RWPE2 (cell line): Measurements from ENCODE around the gene TMEM245.
A peak's percentile ranks its signal among the peaks of the same experiment; 100 is the strongest.

ENCODE experiments used
- ATAC-seq: fragments of 200-7000 bp; cut with Tn5 transposase; 3 replicates; pipeline ENCODE4 v1.9.1; 2021; ENCODE audit warnings: low read depth
- DNase-seq: peaks from one replicate; pipeline ENCODE4 v3.0.0-alpha.2; 2020; ENCODE audit warnings: low spot score
- H3K27ac ChIP-seq: fragments of 450-650 bp; 2 replicates; pipeline ENCODE4 v1.5.1; 2017; ENCODE audit warnings: mild to moderate bottlenecking; ENCODE audit not compliant: poor library complexity, severe bottlenecking
- H3K27me3 ChIP-seq: fragments of 250-450 bp; sonication (Bioruptor Pico); 2 replicates; pipeline ENCODE4 v1.5.1; 2021; ENCODE audit warnings: mild to moderate bottlenecking, moderate library complexity; ENCODE audit not compliant: insufficient read depth, poor library complexity, severe bottlenecking
- H3K36me3 ChIP-seq: fragments of 250-450 bp; sonication (Bioruptor Pico); 2 replicates; pipeline ENCODE4 v1.5.1; 2020; ENCODE audit warnings: low read depth, mild to moderate bottlenecking, moderate library complexity
- H3K4me1 ChIP-seq: fragments of 250-450 bp; sonication (Bioruptor Pico); 2 replicates; pipeline ENCODE4 v1.5.1; 2021; ENCODE audit warnings: mild to moderate bottlenecking, moderate library complexity; ENCODE audit not compliant: insufficient read depth, poor library complexity, severe bottlenecking
- H3K4me3 ChIP-seq: fragments of 250-450 bp; sonication (Bioruptor Pico); 2 replicates; pipeline ENCODE4 v1.5.1; 2021; ENCODE audit warnings: mild to moderate bottlenecking, moderate library complexity; ENCODE audit not compliant: severe bottlenecking
- H3K9me3 ChIP-seq: fragments of 250-450 bp; sonication (Bioruptor Pico); 2 replicates; pipeline ENCODE4 v1.5.1; 2021; ENCODE audit warnings: mild to moderate bottlenecking, moderate library complexity; ENCODE audit not compliant: severe bottlenecking
- CTCF ChIP-seq: fragments of 450-650 bp; IDR thresholded peaks from one replicate; pipeline ENCODE4 v1.5.1; 2017; ENCODE audit warnings: mild to moderate bottlenecking, moderate library complexity; ENCODE audit not compliant: poor library complexity, severe bottlenecking

Gene TMEM245

GRCh38 chr9:109002141-109002540 is 117.6 kb downstream of the TMEM245 start:
- no peak for ATAC-seq
- no peak for TF ChIP-seq CTCF
- no peak for DNase-seq
- Histone ChIP-seq H3K27ac (peak overlapping the region; percentile 70), H3K4me1 (peaks cover 9% of the 10 kb centered on the region), H3K4me3 (no peak overlapping the region), H3K27me3 (no peaks in the 10 kb centered on the region), H3K36me3 (peaks cover 53% of the 10 kb centered on the region), H3K9me3 (peaks cover 5% of the 10 kb centered on the region)

- DNase-seq (no peak), ATAC-seq (peak; percentile 99)
- Histone ChIP-seq H3K27me3 (no peaks in the 10 kb centered on the region), H3K36me3 (peaks cover 56% of the 10 kb centered on the region), H3K27ac (peak overlapping the region; percentile 70), H3K4me3 (no peak overlapping the region), H3K9me3 (peaks cover 5% of the 10 kb centered on the region), H3K4me1 (peaks cover 9% of the 10 kb centered on the region)
- TF ChIP-seq CTCF: no peak
Measured at GRCh38 chr9:109001275-109001676, 118.5 kb downstream of the TMEM245 start.

- H3K27me3 ChIP-seq: no peaks in the 10 kb centered on the region
- H3K4me3 ChIP-seq: no peak overlapping the region
- no peak overlapping the region for H3K27ac ChIP-seq
- no peaks in the 10 kb centered on the region for H3K9me3 ChIP-seq
- ATAC-seq (no peak), DNase-seq (no peak)
- H3K36me3 ChIP-seq: peaks cover 48% of the 10 kb centered on the region
- peaks cover 14% of the 10 kb centered on the region for H3K4me1 ChIP-seq
- TF ChIP-seq CTCF: no peak
Measured at GRCh38 chr9:108997112-108997511, 122.6 kb downstream of the TMEM245 start.

GRCh38 chr9:108996643-108997042 is 123.1 kb downstream of the TMEM245 start:
- no peaks in the 10 kb centered on the region for H3K27me3 ChIP-seq
- H3K27ac ChIP-seq: no peak overlapping the region
- no peaks in the 10 kb centered on the region for H3K9me3 ChIP-seq
- no peak overlapping the region for H3K4me3 ChIP-seq
- ATAC-seq (no peak), DNase-seq (no peak)
- peaks cover 52% of the 10 kb centered on the region for H3K36me3 ChIP-seq
- peaks cover 11% of the 10 kb centered on the region for H3K4me1 ChIP-seq
- no peak for TF ChIP-seq CTCF

- ATAC-seq: no peak
- no peak for DNase-seq
- peaks cover 67% of the 10 kb centered on the region for H3K36me3 ChIP-seq
Measured at GRCh38 chr9:108994695-108995094, 125.1 kb downstream of the TMEM245 start.

More at GRCh38 chr9:108994695-108995094, 125.1 kb downstream of the TMEM245 start:
- no peak for TF ChIP-seq CTCF
- Histone ChIP-seq H3K4me3 (no peak overlapping the region), H3K27ac (no peak overlapping the region), H3K9me3 (no peaks in the 10 kb centered on the region), H3K4me1 (peaks cover 5% of the 10 kb centered on the region), H3K27me3 (no peaks in the 10 kb centered on the region)
